GM21515 (cell line): ENCODE data around the gene NUMBL.

Experiments
- ATAC-seq: cut with Tn5 transposase; IDR thresholded peaks from one replicate; pipeline ENCODE4 v1.9.1; 2021; ENCODE audit not compliant: unreplicated experiment

Gene NUMBL

GRCh38 chr19:40691421-40692211, 1.2 kb upstream of the NUMBL start:
- no peak for ATAC-seq

GRCh38 chr19:40690693-40691420, 406 bp upstream of the NUMBL start:
- ATAC-seq: peak; percentile 44

GRCh38 chr19:40689339-40690049, 957 bp downstream of the NUMBL start:
- no peak for ATAC-seq

GRCh38 chr19:40688987-40689338, 1.5 kb downstream of the NUMBL start:
- no peak for ATAC-seq

- ATAC-seq: no peak
Measured at GRCh38 chr19:40688309-40688708, 2.1 kb downstream of the NUMBL start.

- ATAC-seq: no peak
Measured at GRCh38 chr19:40687525-40688016, 2.9 kb downstream of the NUMBL start.

- no peak for ATAC-seq
Measured at GRCh38 chr19:40686882-40687524, 3.4 kb downstream of the NUMBL start.

GRCh38 chr19:40685563-40685962, 4.9 kb downstream of the NUMBL start:
- no peak for ATAC-seq

GRCh38 chr19:40685016-40685526, 5.4 kb downstream of the NUMBL start:
- no peak for ATAC-seq

GRCh38 chr19:40684280-40684679, 6.2 kb downstream of the NUMBL start:
- ATAC-seq: no peak

GRCh38 chr19:40683437-40683836, 7.0 kb downstream of the NUMBL start:
- ATAC-seq: no peak

GRCh38 chr19:40682431-40682964, 8.0 kb downstream of the NUMBL start:
- ATAC-seq: no peak

- no peak for ATAC-seq
Measured at GRCh38 chr19:40681039-40681438, 9.4 kb downstream of the NUMBL start.

- ATAC-seq: no peak
Measured at GRCh38 chr19:40677156-40677555, 13.3 kb downstream of the NUMBL start.

- ATAC-seq: no peak
Measured at GRCh38 chr19:40674291-40674690, 16.2 kb downstream of the NUMBL start.

GRCh38 chr19:40673397-40673796, 17.1 kb downstream of the NUMBL start:
- no peak for ATAC-seq

GRCh38 chr19:40672573-40673299, 17.7 kb downstream of the NUMBL start:
- ATAC-seq: no peak

- no peak for ATAC-seq
Measured at GRCh38 chr19:40672038-40672437, 18.4 kb downstream of the NUMBL start.

GRCh38 chr19:40671404-40671803, 19.0 kb downstream of the NUMBL start:
- ATAC-seq: no peak

- no peak for ATAC-seq
Measured at GRCh38 chr19:40668991-40669614, 21.3 kb downstream of the NUMBL start.
